Measurements from ENCODE around the gene ATP2B2.

ATP2B2 gene

GRCh38 chr3:10473581-10474274 is 31.7 kb downstream of the ATP2B2 start:
- DNase-seq (ENCODE audit: extremely low read depth in 1 of 2, low read depth in 1 of 2), result no peak

- DNase-seq (ENCODE audit: extremely low read depth in 1 of 2, low read depth in 1 of 2), result no peak
Observed at GRCh38 chr3:10472877-10473440, 32.4 kb downstream of the ATP2B2 start.

- DNase-seq (ENCODE audit: extremely low read depth in 1 of 2, low read depth in 1 of 2), result no peak
Observed at GRCh38 chr3:10471054-10471688, 34.2 kb downstream of the ATP2B2 start.

GRCh38 chr3:10470120-10471053 is 35.0 kb downstream of the ATP2B2 start:
- no peak for DNase-seq (ENCODE audit: extremely low read depth in 1 of 2, low read depth in 1 of 2)

- DNase-seq (ENCODE audit: extremely low read depth in 1 of 2, low read depth in 1 of 2), result no peak
Observed at GRCh38 chr3:10469441-10470119, 35.8 kb downstream of the ATP2B2 start.

- no peak for DNase-seq (ENCODE audit: extremely low read depth in 1 of 2, low read depth in 1 of 2)
Observed at GRCh38 chr3:10468613-10469354, 36.6 kb downstream of the ATP2B2 start.

GRCh38 chr3:10467904-10468612 is 37.3 kb downstream of the ATP2B2 start:
- no peak for DNase-seq (ENCODE audit: extremely low read depth in 1 of 2, low read depth in 1 of 2)

GRCh38 chr3:10467204-10467603 is 38.2 kb downstream of the ATP2B2 start:
- no peak for DNase-seq (ENCODE audit: extremely low read depth in 1 of 2, low read depth in 1 of 2)

GRCh38 chr3:10466186-10466585 is 39.2 kb downstream of the ATP2B2 start:
- no peak for DNase-seq (ENCODE audit: extremely low read depth in 1 of 2, low read depth in 1 of 2)

GRCh38 chr3:10465161-10465560 is 40.2 kb downstream of the ATP2B2 start:
- no peak for DNase-seq (ENCODE audit: extremely low read depth in 1 of 2, low read depth in 1 of 2)

GRCh38 chr3:10463533-10464434 is 41.6 kb downstream of the ATP2B2 start:
- no peak for DNase-seq (ENCODE audit: extremely low read depth in 1 of 2, low read depth in 1 of 2)

- no peak for DNase-seq (ENCODE audit: extremely low read depth in 1 of 2, low read depth in 1 of 2)
Observed at GRCh38 chr3:10462641-10463532, 42.5 kb downstream of the ATP2B2 start.

- DNase-seq (ENCODE audit: extremely low read depth in 1 of 2, low read depth in 1 of 2), result no peak
Observed at GRCh38 chr3:10460951-10461545, 44.3 kb downstream of the ATP2B2 start.

- DNase-seq (ENCODE audit: extremely low read depth in 1 of 2, low read depth in 1 of 2), result peak in 1 of 2 donors; percentile 32
Observed at GRCh38 chr3:10459954-10460754, 45.2 kb downstream of the ATP2B2 start.

- DNase-seq (ENCODE audit: extremely low read depth in 1 of 2, low read depth in 1 of 2), result no peak
Observed at GRCh38 chr3:10457560-10457959, 47.8 kb downstream of the ATP2B2 start.

- DNase-seq (ENCODE audit: extremely low read depth in 1 of 2, low read depth in 1 of 2), result no peak
Observed at GRCh38 chr3:10456981-10457380, 48.4 kb downstream of the ATP2B2 start.
